Measurements from ENCODE around the gene SLC7A8. TPM values are rescaled to one million over a fixed set of nuclear protein-coding genes. Genes with fewer than 3 reads are reported as not detected.
"Not testable (repeated sequence)": the region's sequence is repeated elsewhere in the genome, so short reads cannot be mapped to it uniquely, and the experiment has no call there.

Gene SLC7A8
- total RNA-seq, 3 donors from 2014 or later = 46.8 to 98.9 (median 61.9) TPM

DNA sequence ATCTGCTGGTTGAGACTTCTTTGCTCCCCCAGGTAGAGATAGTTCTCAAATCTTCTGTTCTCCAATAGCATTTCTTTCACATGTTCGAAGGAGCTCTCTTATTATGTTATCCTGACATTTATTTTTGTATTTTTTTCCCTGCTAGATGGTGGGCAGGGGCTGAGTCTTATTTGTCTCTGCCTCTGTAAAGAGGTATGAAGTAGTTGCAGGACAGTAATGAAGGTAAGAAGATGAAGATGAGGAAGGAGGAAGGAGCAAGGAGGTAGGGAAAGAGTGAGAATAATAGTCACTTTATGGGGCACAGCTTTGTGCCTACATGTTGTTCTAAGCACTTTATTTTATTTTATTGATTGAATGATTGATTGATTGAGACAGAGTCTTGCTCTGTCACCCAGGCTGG, 73.7 kb downstream of the SLC7A8 start:
- H3K4me1 ChIP-seq = peaks cover 0 to 3% of the 10 kb centered on the region in 2 donors
- H3K4me3 ChIP-seq = no peak overlapping the region
- intact Hi-C loops (cut with DNase I; ENCODE audit: low total_unique reads) = no loop called here
- no peaks in the 10 kb centered on the region for H3K27me3 ChIP-seq
- no peak for DNase-seq (ENCODE audit: low spot score in 2 of 2)
- H3K36me3 ChIP-seq = no peaks in the 10 kb centered on the region
- H3K27ac ChIP-seq = no peak overlapping the region
- no peaks in the 10 kb centered on the region for H3K9me3 ChIP-seq
- TF ChIP-seq POLR2AphosphoS5 (IDR thresholded peaks at IDR 0.05) (no peak), POLR2A (IDR thresholded peaks at IDR 0.05) (no peak)
- TF ChIP-seq, protein P1, sequence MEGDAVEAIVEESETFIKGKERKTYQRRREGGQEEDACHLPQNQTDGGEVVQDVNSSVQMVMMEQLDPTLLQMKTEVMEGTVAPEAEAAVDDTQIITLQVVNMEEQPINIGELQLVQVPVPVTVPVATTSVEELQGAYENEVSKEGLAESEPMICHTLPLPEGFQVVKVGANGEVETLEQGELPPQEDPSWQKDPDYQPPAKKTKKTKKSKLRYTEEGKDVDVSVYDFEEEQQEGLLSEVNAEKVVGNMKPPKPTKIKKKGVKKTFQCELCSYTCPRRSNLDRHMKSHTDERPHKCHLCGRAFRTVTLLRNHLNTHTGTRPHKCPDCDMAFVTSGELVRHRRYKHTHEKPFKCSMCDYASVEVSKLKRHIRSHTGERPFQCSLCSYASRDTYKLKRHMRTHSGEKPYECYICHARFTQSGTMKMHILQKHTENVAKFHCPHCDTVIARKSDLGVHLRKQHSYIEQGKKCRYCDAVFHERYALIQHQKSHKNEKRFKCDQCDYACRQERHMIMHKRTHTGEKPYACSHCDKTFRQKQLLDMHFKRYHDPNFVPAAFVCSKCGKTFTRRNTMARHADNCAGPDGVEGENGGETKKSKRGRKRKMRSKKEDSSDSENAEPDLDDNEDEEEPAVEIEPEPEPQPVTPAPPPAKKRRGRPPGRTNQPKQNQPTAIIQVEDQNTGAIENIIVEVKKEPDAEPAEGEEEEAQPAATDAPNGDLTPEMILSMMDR (IDR thresholded peaks at IDR 0.05) = no peak

DNA sequence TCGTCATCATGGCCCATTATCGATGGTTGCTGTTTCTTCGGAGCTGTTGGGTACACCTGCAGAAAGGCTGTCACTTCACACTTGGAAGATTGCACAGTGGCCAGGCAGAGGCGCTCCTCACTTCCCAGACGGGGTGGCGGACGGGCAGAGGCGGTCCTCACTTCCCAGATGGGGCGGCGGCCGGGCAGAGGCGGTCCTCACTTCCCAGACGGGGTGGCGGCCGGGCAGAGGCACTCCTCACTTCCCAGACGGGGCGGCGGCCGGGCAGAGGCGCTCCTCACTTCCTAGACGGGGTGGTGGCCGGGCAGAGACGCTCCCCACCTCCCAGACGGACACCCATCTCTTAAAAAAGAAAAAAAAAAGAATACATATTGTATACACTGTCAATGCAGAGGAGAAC, 75.3 kb downstream of the SLC7A8 start:
- H3K9me3 ChIP-seq; H3K4me1 ChIP-seq; DNase-seq (ENCODE audit: low spot score in 2 of 2); H3K4me3 ChIP-seq; intact Hi-C loops (cut with DNase I; ENCODE audit: low total_unique reads); H3K36me3 ChIP-seq; H3K27me3 ChIP-seq; H3K27ac ChIP-seq: not testable (repeated sequence)

DNA sequence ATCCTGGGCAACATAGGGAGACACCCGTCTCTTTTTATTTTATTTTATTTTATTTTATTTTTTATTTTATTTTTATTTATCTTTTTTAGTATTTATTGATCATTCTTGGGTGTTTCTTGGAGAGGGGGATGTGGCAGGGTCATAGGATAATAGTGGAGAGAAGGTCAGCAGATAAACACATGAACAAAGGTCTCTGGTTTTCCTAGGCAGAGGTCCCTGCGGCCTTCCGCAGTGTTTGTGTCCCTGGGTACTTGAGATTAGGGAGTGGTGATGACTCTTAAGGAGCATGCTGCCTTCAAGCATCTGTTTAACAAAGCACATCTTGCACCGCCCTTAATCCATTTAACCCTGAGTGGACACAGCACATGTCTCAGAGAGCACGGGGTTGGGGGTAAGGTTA, 75.8 kb downstream of the SLC7A8 start:
- H3K27me3 ChIP-seq; DNase-seq (ENCODE audit: low spot score in 2 of 2); intact Hi-C loops (cut with DNase I; ENCODE audit: low total_unique reads): not testable (repeated sequence)

DNA sequence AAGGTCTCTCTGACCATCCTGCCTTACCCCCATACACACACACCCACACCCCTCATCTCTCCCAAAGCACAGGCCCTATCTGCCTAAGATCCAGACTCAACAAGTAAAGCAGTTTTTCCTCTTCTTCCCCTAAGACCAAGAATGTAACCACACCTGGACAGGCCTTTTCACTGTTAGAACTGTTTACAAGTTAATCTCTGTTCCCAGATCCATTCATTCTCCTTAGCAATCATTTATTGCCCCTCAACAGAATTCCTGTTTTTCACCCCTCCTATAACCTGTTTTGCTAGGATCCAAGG, 76.8 kb downstream of the SLC7A8 start:
- intact Hi-C loops (cut with DNase I; ENCODE audit: low total_unique reads) = no loop called here
- Histone ChIP-seq H3K36me3 (no peaks in the 10 kb centered on the region), H3K4me1 (no peaks in the 10 kb centered on the region), H3K9me3 (no peaks in the 10 kb centered on the region), H3K27ac (no peak overlapping the region), H3K4me3 (no peak overlapping the region), H3K27me3 (no peaks in the 10 kb centered on the region)
- TF ChIP-seq POLR2AphosphoS5 (IDR thresholded peaks at IDR 0.05) = no peak
- TF ChIP-seq POLR2A (IDR thresholded peaks at IDR 0.05) = no peak
- TF ChIP-seq, protein P1 (IDR thresholded peaks at IDR 0.05) = no peak
- DNase-seq (ENCODE audit: low spot score in 2 of 2) = no peak

More for the DNA sequence above, 75.8 kb downstream of the SLC7A8 start:
- H3K27ac ChIP-seq, H3K9me3 ChIP-seq, H3K4me1 ChIP-seq, H3K36me3 ChIP-seq, H3K4me3 ChIP-seq: not testable (repeated sequence)

DNA sequence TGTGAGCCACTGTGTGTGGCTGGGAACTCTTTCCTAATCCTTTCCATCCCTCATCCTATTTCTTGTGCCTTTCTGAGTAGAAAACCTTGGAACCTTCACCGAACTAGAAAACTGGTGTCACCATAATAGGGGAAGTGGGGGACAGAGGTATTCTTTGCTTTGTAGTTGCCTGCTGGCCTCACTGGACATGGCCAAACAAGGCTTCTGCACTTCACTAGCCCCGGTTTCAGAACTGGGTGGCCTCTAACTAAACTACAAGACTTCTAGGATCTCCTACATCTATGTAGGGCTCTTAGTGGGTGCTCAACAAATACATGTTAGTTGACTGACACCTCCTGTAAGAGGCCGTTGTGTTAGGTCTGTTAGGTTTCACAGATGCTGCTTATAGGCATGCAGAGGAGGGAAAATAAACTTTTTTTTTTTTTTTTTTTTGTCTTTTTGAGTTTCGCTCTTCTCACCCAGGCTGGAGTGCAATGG, 78.1 kb downstream of the SLC7A8 start:
- H3K4me3 ChIP-seq = no peak overlapping the region
- no peak overlapping the region for H3K27ac ChIP-seq
- no peaks in the 10 kb centered on the region for H3K36me3 ChIP-seq
- intact Hi-C loops (cut with DNase I; ENCODE audit: low total_unique reads) = no loop called here
- no peak for DNase-seq (ENCODE audit: low spot score in 2 of 2)
- no peaks in the 10 kb centered on the region for H3K4me1 ChIP-seq
- TF ChIP-seq POLR2AphosphoS5 (IDR thresholded peaks at IDR 0.05) (no peak), POLR2A (IDR thresholded peaks at IDR 0.05) (no peak)
- TF ChIP-seq, protein P1 (IDR thresholded peaks at IDR 0.05) = no peak
- no peaks in the 10 kb centered on the region for H3K27me3 ChIP-seq
- H3K9me3 ChIP-seq = no peaks in the 10 kb centered on the region

DNA sequence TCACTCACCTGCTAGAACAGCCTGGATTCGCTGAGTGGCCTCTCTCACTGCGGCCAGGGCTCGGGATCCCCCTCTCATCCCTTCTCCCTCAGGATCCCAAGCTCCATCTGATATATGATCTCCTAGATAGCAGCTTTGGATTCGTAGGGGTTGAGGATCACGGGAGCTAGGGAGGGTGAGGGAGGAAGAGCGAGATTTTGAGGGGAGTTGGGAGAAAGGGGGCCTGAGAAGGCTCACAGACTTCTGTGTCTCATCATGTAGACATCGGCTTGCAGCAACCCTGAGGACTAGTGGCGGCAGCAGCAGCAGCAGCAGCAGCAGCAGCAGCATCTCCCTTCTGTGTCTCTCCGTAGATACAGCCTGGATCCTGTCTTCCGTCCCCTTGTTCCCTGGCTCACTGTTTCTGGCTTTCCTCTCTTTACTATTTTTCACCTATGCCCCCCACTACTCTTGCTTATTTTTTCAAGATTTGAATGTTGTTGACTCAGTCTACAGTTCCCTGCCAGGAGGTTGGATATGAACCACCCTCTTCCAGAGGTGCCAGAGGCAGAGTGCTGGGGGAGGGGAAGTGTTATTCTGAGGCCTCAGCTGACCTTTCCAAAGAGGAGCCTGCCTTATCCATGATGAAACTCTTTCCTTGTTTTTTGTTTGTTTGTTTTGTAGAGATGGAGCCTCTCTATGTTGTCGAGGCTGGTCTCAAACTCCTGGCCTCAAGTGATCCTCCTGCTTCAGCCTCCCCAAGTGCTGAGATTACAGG, 78.7 kb downstream of the SLC7A8 start, which contains the start of gene CIROP:
CIROP (minus strand) TSS at position 399 of the 757 bp plus-strand sequence; CDS start at position 330, 69 bp downstream.
- DNase-seq (ENCODE audit: low spot score in 2 of 2) = no peak
- no peaks in the 10 kb centered on the region for H3K4me1 ChIP-seq
- H3K36me3 ChIP-seq = no peaks in the 10 kb centered on the region
- H3K27me3 ChIP-seq = no peaks in the 10 kb centered on the region
- TF ChIP-seq, protein P1 (IDR thresholded peaks at IDR 0.05) = no peak
- no peak for TF ChIP-seq POLR2A (IDR thresholded peaks at IDR 0.05)
- no peak for TF ChIP-seq POLR2AphosphoS5 (IDR thresholded peaks at IDR 0.05)
- no peak within 1 kb of the TSS for H3K4me3 ChIP-seq
- no peak within 1 kb of the TSS for H3K27ac ChIP-seq
- intact Hi-C loops (cut with DNase I; ENCODE audit: low total_unique reads) = no loop called here
- H3K9me3 ChIP-seq = no peaks in the 10 kb centered on the region

All from breast epithelium (tissue), 4 donors.